Activated B cell treated with CpG ODN at 0.5 μM for 24 hours (primary cell): ENCODE results near the gene SCAMP2. TPM values are rescaled to one million over a fixed set of nuclear protein-coding genes. Genes with fewer than 3 reads are reported as not detected.

Source experiments
- ATAC-seq: fragments of 200-7000 bp; cut with Tn5 transposase; one replicate; pipeline ENCODE4 v1.10.0; 2021; ENCODE audit warnings: low read depth, mild to moderate bottlenecking, moderate library complexity
- CTCF ChIA-PET: fragments of 350-600 bp; sonication (Branson Sonifier 250); formaldehyde crosslinking; loops from one replicate; lab custom pipeline; 2021; ENCODE audit warnings: antibody characterized with exemption; lab: Charles Lee
- POLR2A ChIA-PET: fragments of 350-600 bp; sonication (Branson Sonifier 250); formaldehyde crosslinking; loops from one replicate; lab custom pipeline; 2021; ENCODE audit warnings: antibody characterized with exemption; lab: Charles Lee
- DNase-seq: peaks from one replicate; pipeline ENCODE4 v3.0.0; 2022
- H3K27ac Mint-ChIP-seq: one replicate; pipeline ENCODE4 v1.8.0; 2020; ENCODE audit warnings: mixed read lengths
- H3K27me3 Mint-ChIP-seq: one replicate; pipeline ENCODE4 v1.8.0; 2021; ENCODE audit warnings: mixed read lengths
- H3K36me3 Mint-ChIP-seq: one replicate; pipeline ENCODE4 v1.8.0; 2021; ENCODE audit warnings: low read depth, mixed read lengths
- H3K4me1 Mint-ChIP-seq: one replicate; pipeline ENCODE4 v1.8.0; 2021; ENCODE audit warnings: mixed read lengths
- H3K4me3 Mint-ChIP-seq: one replicate; pipeline ENCODE4 v1.8.0; 2020; ENCODE audit warnings: mild to moderate bottlenecking, mixed read lengths
- H3K9me3 Mint-ChIP-seq: one replicate; pipeline ENCODE4 v1.8.0; 2020; ENCODE audit warnings: mixed read lengths
- intact Hi-C: fragments of 100-400 bp; cut with micrococcal nuclease; formaldehyde crosslinking; loops from one replicate; pipeline ENCODE4 v1.15.1; 2024
- total RNA-seq: library from RNA; stranded (reverse); gene quantifications from 2 replicates; pipeline ENCODE4 v1.2.3, GENCODE V29; 2022
- TF ChIP-seq, protein P1 (sequence below): fragments of 200-600 bp; IDR thresholded peaks from one replicate; pipeline ENCODE4 v1.8.0; 2022; ENCODE audit warnings: antibody characterized with exemption, mild to moderate bottlenecking

The SCAMP2 gene
- total RNA-seq, 1 donor from 2014 or later, result 112 TPM

DNA sequence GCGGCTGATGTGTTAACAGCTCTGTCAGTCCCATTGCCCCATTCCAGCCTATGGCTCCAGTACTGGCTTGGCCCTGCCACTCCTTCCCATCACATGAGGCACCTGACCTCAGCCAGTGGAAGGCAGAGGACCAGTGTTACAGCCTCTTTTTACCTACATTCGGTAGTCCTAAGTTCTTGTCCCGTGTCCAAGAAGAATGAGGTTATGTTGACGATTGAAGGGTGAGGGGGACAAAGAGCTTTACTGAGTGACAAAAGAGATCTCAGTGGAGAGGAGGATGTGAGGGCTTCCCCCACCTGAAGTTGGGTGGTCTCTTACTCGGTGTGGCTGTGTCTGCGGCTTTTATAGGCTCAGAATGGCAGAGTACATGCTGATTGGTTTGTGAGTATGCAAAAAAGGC lies 9.4 kb upstream of the SCAMP2 start:
- Mint-ChIP-seq H3K9me3 (no peaks in the 10 kb centered on the region), H3K27me3 (no peaks in the 10 kb centered on the region), H3K4me1 (peaks cover 8% of the 10 kb centered on the region), H3K36me3 (no peaks in the 10 kb centered on the region), H3K27ac (no peak overlapping the region), H3K4me3 (no peak overlapping the region)
- ATAC-seq, result no peak
- CTCF ChIA-PET, result no interaction called here
- POLR2A ChIA-PET, result interaction anchor here (1.1 kb wide), 1 partner anchor 10 kb away, joined by 11 read pairs; the partner anchor contains the start of gene SCAMP2
- intact Hi-C loops, result no loop called here
- TF ChIP-seq, protein P1, sequence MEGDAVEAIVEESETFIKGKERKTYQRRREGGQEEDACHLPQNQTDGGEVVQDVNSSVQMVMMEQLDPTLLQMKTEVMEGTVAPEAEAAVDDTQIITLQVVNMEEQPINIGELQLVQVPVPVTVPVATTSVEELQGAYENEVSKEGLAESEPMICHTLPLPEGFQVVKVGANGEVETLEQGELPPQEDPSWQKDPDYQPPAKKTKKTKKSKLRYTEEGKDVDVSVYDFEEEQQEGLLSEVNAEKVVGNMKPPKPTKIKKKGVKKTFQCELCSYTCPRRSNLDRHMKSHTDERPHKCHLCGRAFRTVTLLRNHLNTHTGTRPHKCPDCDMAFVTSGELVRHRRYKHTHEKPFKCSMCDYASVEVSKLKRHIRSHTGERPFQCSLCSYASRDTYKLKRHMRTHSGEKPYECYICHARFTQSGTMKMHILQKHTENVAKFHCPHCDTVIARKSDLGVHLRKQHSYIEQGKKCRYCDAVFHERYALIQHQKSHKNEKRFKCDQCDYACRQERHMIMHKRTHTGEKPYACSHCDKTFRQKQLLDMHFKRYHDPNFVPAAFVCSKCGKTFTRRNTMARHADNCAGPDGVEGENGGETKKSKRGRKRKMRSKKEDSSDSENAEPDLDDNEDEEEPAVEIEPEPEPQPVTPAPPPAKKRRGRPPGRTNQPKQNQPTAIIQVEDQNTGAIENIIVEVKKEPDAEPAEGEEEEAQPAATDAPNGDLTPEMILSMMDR, result no peak
- no peak for DNase-seq

GRCh38 chr15:74878273-74878672 lies 5.1 kb upstream of the SCAMP2 start:
- ChIA-PET POLR2A (interaction anchor here (0.7 kb wide), 1 partner anchor 816 kb away, joined by 3 read pairs; no protein-coding TSS in a partner anchor), CTCF (no interaction called here)

GRCh38 chr15:74873756-74874424 lies 725 bp upstream of the SCAMP2 start:
- TF ChIP-seq, protein P1, result no peak
- ATAC-seq, result no peak
- POLR2A ChIA-PET, result interaction anchor here (0.5 to 2.6 kb wide), 18 partner anchors 16 to 766 kb away, joined by 3 to 17 read pairs (median 6); partner anchors contain the start of genes FAM219B, IMP3 and MPI
- intact Hi-C loops, result loop anchor here (1.0 to 2.0 kb wide), 7 partner anchors 16 to 333 kb away; partner anchors contain the start of genes ARID3B, CLK3, COX5A and FAM219B
- Mint-ChIP-seq H3K9me3 (no peaks in the 10 kb centered on the region), H3K4me3 (peak overlapping the region; percentile 90), H3K4me1 (peaks cover 43% of the 10 kb centered on the region), H3K36me3 (peaks cover 26% of the 10 kb centered on the region), H3K27me3 (no peaks in the 10 kb centered on the region), H3K27ac (peak overlapping the region; percentile 92)
- DNase-seq, result no peak
- CTCF ChIA-PET, result interaction anchor here (0.9 kb wide), 1 partner anchor 27 kb away, joined by 7 read pairs; no protein-coding TSS in a partner anchor

More at GRCh38 chr15:74878273-74878672, 5.1 kb upstream of the SCAMP2 start:
- DNase-seq (no peak), ATAC-seq (no peak)
- Mint-ChIP-seq H3K4me1 (peaks cover 6% of the 10 kb centered on the region), H3K9me3 (no peaks in the 10 kb centered on the region), H3K27me3 (no peaks in the 10 kb centered on the region), H3K27ac (no peak overlapping the region), H3K4me3 (no peak overlapping the region), H3K36me3 (peaks cover 2% of the 10 kb centered on the region)
- TF ChIP-seq, protein P1, result no peak
- intact Hi-C loops, result no loop called here

DNA sequence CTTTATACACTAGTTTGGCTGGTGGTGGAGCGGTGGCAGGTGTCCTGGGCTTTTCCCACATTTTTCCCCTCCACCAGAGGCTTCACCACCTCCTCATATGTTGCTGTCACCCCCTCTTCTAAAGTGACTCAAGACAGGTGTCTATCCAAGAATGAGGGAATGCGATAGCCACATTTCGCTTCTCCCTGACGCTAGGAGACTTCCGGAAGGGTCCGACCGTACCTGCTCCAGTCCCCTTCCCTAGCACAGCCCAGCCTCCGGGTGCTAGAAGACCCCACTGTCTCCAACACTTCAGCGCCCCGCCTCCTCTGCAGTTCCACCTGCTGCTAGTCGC lies 496 bp downstream of the SCAMP2 start:
- Mint-ChIP-seq H3K9me3 (no peaks in the 10 kb centered on the region), H3K36me3 (peaks cover 36% of the 10 kb centered on the region), H3K27ac (peak overlapping the region; percentile 94), H3K4me1 (peaks cover 56% of the 10 kb centered on the region), H3K4me3 (peak overlapping the region; percentile 90), H3K27me3 (no peaks in the 10 kb centered on the region)
- DNase-seq (no peak), ATAC-seq (no peak)
- TF ChIP-seq, protein P1, result no peak
- intact Hi-C loops, result loop anchor here (1.0 to 2.0 kb wide), 7 partner anchors 18 to 332 kb away; partner anchors contain the start of genes ARID3B, CLK3, COX5A and FAM219B
- POLR2A ChIA-PET, result interaction anchor here (0.6 to 2.6 kb wide), 10 partner anchors 10 to 579 kb away, joined by 3 to 17 read pairs (median 10); partner anchors contain the start of genes FAM219B, MPI, PPCDC and SIN3A
- CTCF ChIA-PET, result interaction anchor here (1.3 kb wide), 1 partner anchor 29 kb away, joined by 5 read pairs; no protein-coding TSS in a partner anchor
